Measurements from ENCODE around the gene RBFA. TPM values are rescaled to one million over a fixed set of nuclear protein-coding genes. Genes with fewer than 3 reads are reported as not detected.
"Not testable (repeated sequence)": the region's sequence is repeated elsewhere in the genome, so short reads cannot be mapped to it uniquely, and the experiment has no call there.

Gene RBFA
- total RNA-seq, 2 experiments from 2014 or later: 41.7 to 45.5 TPM

DNA sequence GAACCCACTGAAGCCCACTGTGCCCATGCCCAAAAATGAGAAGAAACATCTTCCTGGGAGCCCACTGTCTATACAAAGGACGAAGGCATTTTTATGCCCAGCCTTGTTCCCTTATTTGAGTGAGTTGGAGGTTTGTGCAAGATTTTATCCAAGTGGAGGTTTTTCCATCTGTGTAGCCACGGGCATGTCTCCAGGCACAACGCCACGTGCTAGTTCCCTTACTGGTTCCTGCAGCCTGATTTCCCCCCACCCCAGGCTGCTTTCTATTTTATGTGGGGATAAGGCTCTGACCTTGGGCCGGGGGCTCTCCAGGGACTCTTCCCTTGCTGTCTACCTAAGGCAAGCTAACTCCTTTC is 23.7 kb upstream of the RBFA start:
- H3K36me3 Mint-ChIP-seq (ENCODE audit: low read depth): peaks cover 24% of the 10 kb centered on the region
- CTCF ChIA-PET: no interaction called here

DNA sequence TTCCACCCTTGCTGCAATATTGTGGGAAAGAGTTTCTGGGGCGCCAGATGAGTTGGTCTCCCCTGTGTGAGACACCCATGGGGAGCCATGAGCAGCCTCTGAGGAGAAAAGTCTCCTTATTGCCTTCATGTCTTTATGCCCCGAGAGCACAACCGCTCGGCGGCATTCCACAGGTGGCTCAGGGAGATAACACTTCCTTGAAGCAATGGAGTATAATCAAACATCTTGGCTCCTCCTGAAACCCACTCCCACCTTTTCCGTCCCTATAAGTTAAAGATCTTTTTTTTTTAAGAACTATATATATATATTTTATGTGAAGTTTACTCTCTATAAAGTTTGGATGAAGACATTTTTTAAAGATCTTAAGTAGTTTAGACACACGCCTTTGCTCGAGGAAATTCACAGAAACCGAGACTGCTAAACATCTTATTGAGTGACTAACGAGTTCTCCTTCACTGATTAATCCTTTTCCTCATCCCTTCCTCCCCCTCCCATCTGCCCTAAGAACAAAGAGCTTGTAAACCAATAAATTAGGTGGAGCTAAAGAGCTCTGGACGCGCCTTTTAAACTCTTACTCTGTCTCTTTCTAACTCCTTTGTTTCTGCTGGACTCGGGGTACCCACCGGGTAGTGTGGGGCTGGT is 22.6 kb upstream of the RBFA start:
- H3K4me1 Mint-ChIP-seq (ENCODE audit: low read depth); CTCF ChIA-PET; H3K4me3 Mint-ChIP-seq; intact Hi-C loops (cut with micrococcal nuclease); H3K27ac Mint-ChIP-seq; H3K27me3 Mint-ChIP-seq; DNase-seq; ATAC-seq: not testable (repeated sequence)
- peaks cover 17% of the 10 kb centered on the region for H3K9me3 Mint-ChIP-seq
- POLR2A ChIA-PET: interaction anchor here (0.7 kb wide), 1 partner anchor 147 kb away, joined by 3 read pairs; no protein-coding TSS in a partner anchor
- H3K36me3 Mint-ChIP-seq (ENCODE audit: low read depth): peaks cover 24% of the 10 kb centered on the region

More for the DNA sequence above, 23.7 kb upstream of the RBFA start:
- peaks cover 17% of the 10 kb centered on the region for H3K9me3 Mint-ChIP-seq
- DNase-seq: no peak
- TF ChIP-seq, protein P1, sequence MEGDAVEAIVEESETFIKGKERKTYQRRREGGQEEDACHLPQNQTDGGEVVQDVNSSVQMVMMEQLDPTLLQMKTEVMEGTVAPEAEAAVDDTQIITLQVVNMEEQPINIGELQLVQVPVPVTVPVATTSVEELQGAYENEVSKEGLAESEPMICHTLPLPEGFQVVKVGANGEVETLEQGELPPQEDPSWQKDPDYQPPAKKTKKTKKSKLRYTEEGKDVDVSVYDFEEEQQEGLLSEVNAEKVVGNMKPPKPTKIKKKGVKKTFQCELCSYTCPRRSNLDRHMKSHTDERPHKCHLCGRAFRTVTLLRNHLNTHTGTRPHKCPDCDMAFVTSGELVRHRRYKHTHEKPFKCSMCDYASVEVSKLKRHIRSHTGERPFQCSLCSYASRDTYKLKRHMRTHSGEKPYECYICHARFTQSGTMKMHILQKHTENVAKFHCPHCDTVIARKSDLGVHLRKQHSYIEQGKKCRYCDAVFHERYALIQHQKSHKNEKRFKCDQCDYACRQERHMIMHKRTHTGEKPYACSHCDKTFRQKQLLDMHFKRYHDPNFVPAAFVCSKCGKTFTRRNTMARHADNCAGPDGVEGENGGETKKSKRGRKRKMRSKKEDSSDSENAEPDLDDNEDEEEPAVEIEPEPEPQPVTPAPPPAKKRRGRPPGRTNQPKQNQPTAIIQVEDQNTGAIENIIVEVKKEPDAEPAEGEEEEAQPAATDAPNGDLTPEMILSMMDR (IDR thresholded peaks at IDR 0.05): no peak
- H3K4me3 Mint-ChIP-seq: no peak overlapping the region
- POLR2A ChIA-PET: no interaction called here
- no peak for ATAC-seq
- intact Hi-C loops (cut with micrococcal nuclease): no loop called here
- no peaks in the 10 kb centered on the region for H3K4me1 Mint-ChIP-seq (ENCODE audit: low read depth)
- H3K27me3 Mint-ChIP-seq: no peaks in the 10 kb centered on the region
- H3K27ac Mint-ChIP-seq: no peak overlapping the region

DNA sequence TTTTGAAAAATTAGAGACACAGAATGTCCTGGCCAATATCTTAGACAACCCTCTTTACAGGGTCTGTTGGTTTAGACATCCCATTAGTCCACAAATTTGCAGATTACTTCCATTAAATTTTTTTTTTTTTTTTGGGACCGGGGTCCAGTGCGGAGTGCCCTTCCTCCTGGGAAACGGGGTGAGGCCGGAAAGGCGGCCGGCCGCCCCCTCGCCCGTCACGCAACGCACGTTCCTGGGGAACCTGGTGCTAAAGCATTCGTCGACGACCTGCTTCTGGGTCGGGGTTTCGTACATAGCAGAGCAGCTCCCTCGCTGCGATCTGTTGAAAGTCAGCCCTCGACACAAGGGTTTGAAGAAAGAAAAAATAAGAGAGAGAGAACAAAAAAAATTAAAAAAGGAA is 21.5 kb upstream of the RBFA start:
- no peaks in the 10 kb centered on the region for H3K27me3 Mint-ChIP-seq
- intact Hi-C loops (cut with micrococcal nuclease): no loop called here
- TF ChIP-seq, protein P1 (IDR thresholded peaks at IDR 0.05): no peak
- no peaks in the 10 kb centered on the region for H3K4me1 Mint-ChIP-seq (ENCODE audit: low read depth)
- H3K36me3 Mint-ChIP-seq (ENCODE audit: low read depth): peaks cover 24% of the 10 kb centered on the region
- CTCF ChIA-PET: no interaction called here
- H3K4me3 Mint-ChIP-seq: no peak overlapping the region
- POLR2A ChIA-PET: no interaction called here
- no peak for ATAC-seq
- no peak overlapping the region for H3K27ac Mint-ChIP-seq
- H3K9me3 Mint-ChIP-seq: peaks cover 15% of the 10 kb centered on the region
- DNase-seq: no peak

DNA sequence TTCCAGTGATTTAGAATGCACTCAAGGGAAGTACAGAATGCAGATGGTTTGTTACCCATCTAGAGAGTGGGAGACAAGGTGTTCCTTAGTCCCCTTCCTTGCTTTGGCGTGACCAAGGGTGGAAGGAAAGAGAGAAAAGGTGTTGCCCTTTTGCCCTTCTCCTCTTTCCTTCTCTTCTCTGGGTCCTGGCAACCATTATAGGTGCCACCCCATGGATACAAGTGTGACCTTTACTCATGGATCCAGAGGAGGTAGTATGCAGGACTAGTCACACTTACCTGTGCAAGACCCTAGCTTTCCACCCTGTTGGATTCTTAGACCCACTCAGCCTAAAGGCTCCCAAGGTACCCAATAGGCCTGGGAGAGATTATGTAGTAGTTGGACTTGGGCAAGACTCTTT is 11.6 kb upstream of the RBFA start:
- intact Hi-C loops (cut with micrococcal nuclease): no loop called here
- peaks cover 66% of the 10 kb centered on the region for H3K9me3 Mint-ChIP-seq
- ChIA-PET CTCF (interaction anchor here (0.8 to 1.0 kb wide), 5 partner anchors 9 to 136 kb away, joined by 3 read pairs; no protein-coding TSS in a partner anchor), POLR2A (no interaction called here)
- TF ChIP-seq, protein P1 (IDR thresholded peaks at IDR 0.05): no peak
- H3K36me3 Mint-ChIP-seq (ENCODE audit: low read depth): peaks cover 46% of the 10 kb centered on the region
- no peak for DNase-seq
- no peaks in the 10 kb centered on the region for H3K4me1 Mint-ChIP-seq (ENCODE audit: low read depth)
- no peaks in the 10 kb centered on the region for H3K27me3 Mint-ChIP-seq
- no peak for ATAC-seq
- no peak overlapping the region for H3K4me3 Mint-ChIP-seq
- no peak overlapping the region for H3K27ac Mint-ChIP-seq

DNA sequence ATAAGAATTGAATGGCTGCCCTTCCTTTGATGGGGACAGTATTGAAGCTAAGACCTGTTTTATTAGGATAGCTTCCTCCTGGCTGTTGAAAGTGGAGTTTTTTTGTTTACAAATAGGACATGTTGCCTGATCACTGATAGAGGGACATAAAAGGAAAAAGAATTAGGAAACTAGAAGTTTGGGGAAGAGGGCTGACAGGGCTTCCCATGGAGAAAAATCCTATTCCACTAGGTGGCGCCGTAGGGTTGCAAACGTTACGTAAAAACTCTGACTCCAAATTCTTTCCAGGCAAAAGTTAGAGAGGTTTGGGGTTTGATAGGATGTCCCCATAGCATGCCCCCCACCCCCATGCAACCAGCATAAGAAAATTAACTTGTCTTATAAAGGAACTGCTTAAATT is 11.1 kb upstream of the RBFA start:
- Mint-ChIP-seq H3K4me1 (ENCODE audit: low read depth) (no peaks in the 10 kb centered on the region), H3K9me3 (peaks cover 66% of the 10 kb centered on the region), H3K27ac (no peak overlapping the region), H3K36me3 (ENCODE audit: low read depth) (peaks cover 43% of the 10 kb centered on the region), H3K27me3 (no peaks in the 10 kb centered on the region), H3K4me3 (no peak overlapping the region)
- ATAC-seq (no peak), DNase-seq (peak; percentile 54)
- POLR2A ChIA-PET: no interaction called here
- intact Hi-C loops (cut with micrococcal nuclease): no loop called here
- CTCF ChIA-PET: interaction anchor here (0.8 to 1.0 kb wide), 5 partner anchors 9 to 135 kb away, joined by 3 read pairs; no protein-coding TSS in a partner anchor
- TF ChIP-seq, protein P1 (IDR thresholded peaks at IDR 0.05): peak; percentile 82
